ENCODE data around the gene ADAM19.

The ADAM19 gene

GRCh38 chr5:157562111-157562581 is 13.4 kb downstream of the ADAM19 start:
- DNase-seq (ENCODE audit: insufficient read length, low spot score): no peak
- no peak for TF ChIP-seq POLR2A (IDR thresholded peaks at IDR 0.05; ENCODE audit: low read depth, low read length)
- FAIRE-seq: no peak

- no peak for FAIRE-seq
These were observed 14.5 kb downstream of the ADAM19 start for GRCh38 chr5:157561110-157561509.

GRCh38 chr5:157559301-157559700 is 16.3 kb downstream of the ADAM19 start:
- no peak for TF ChIP-seq POLR2A (IDR thresholded peaks at IDR 0.05; ENCODE audit: low read depth, low read length)
- FAIRE-seq (no peak), DNase-seq (ENCODE audit: insufficient read length, low spot score) (no peak)

More at GRCh38 chr5:157561110-157561509, 14.5 kb downstream of the ADAM19 start:
- TF ChIP-seq POLR2A (IDR thresholded peaks at IDR 0.05; ENCODE audit: low read depth, low read length): no peak
- no peak for DNase-seq (ENCODE audit: insufficient read length, low spot score)

GRCh38 chr5:157558681-157559080 is 16.9 kb downstream of the ADAM19 start:
- no peak for FAIRE-seq
- DNase-seq (ENCODE audit: insufficient read length, low spot score): no peak
- TF ChIP-seq POLR2A (IDR thresholded peaks at IDR 0.05; ENCODE audit: low read depth, low read length): no peak

GRCh38 chr5:157558041-157558595 is 17.5 kb downstream of the ADAM19 start:
- DNase-seq (ENCODE audit: insufficient read length, low spot score) (no peak), FAIRE-seq (no peak)
- no peak for TF ChIP-seq POLR2A (IDR thresholded peaks at IDR 0.05; ENCODE audit: low read depth, low read length)

GRCh38 chr5:157556615-157557418 is 18.8 kb downstream of the ADAM19 start:
- DNase-seq (ENCODE audit: insufficient read length, low spot score): no peak
- FAIRE-seq: no peak
- TF ChIP-seq POLR2A (IDR thresholded peaks at IDR 0.05; ENCODE audit: low read depth, low read length): no peak

GRCh38 chr5:157555037-157555640 is 20.4 kb downstream of the ADAM19 start:
- FAIRE-seq (no peak), DNase-seq (ENCODE audit: insufficient read length, low spot score) (no peak)
- no peak for TF ChIP-seq POLR2A (IDR thresholded peaks at IDR 0.05; ENCODE audit: low read depth, low read length)

- no peak for FAIRE-seq
- DNase-seq (ENCODE audit: insufficient read length, low spot score): no peak
- TF ChIP-seq POLR2A (IDR thresholded peaks at IDR 0.05; ENCODE audit: low read depth, low read length): no peak
These were observed 21.2 kb downstream of the ADAM19 start for GRCh38 chr5:157554179-157555036.

- DNase-seq (ENCODE audit: insufficient read length, low spot score): no peak
- FAIRE-seq: no peak
- TF ChIP-seq POLR2A (IDR thresholded peaks at IDR 0.05; ENCODE audit: low read depth, low read length): no peak
These were observed 22.9 kb downstream of the ADAM19 start for GRCh38 chr5:157552650-157553049.

- FAIRE-seq: no peak
- TF ChIP-seq POLR2A (IDR thresholded peaks at IDR 0.05; ENCODE audit: low read depth, low read length): no peak
- no peak for DNase-seq (ENCODE audit: insufficient read length, low spot score)
These were observed 24.9 kb downstream of the ADAM19 start for GRCh38 chr5:157550663-157551062.

GRCh38 chr5:157549954-157550549 is 25.5 kb downstream of the ADAM19 start:
- FAIRE-seq (no peak), DNase-seq (ENCODE audit: insufficient read length, low spot score) (no peak)
- no peak for TF ChIP-seq POLR2A (IDR thresholded peaks at IDR 0.05; ENCODE audit: low read depth, low read length)

- DNase-seq (ENCODE audit: insufficient read length, low spot score) (no peak), FAIRE-seq (no peak)
- TF ChIP-seq POLR2A (IDR thresholded peaks at IDR 0.05; ENCODE audit: low read depth, low read length): no peak
These were observed 26.3 kb downstream of the ADAM19 start for GRCh38 chr5:157549283-157549629.

- no peak for TF ChIP-seq POLR2A (IDR thresholded peaks at IDR 0.05; ENCODE audit: low read depth, low read length)
- FAIRE-seq (no peak), DNase-seq (ENCODE audit: insufficient read length, low spot score) (no peak)
These were observed 26.9 kb downstream of the ADAM19 start for GRCh38 chr5:157548513-157549282.
